CD14-positive monocyte (primary cell): ENCODE results near the gene KCNMA1. TPM values are rescaled to one million over a fixed set of nuclear protein-coding genes. Genes with fewer than 3 reads are reported as not detected.

Experiments used
- DNase-seq, 3 donors: peaks; one replicate each; pipeline ENCODE4 v3.0.0-alpha.2; 2011 to 2022
- H2AFZ ChIP-seq: 2 replicates; pipeline ENCODE4 v1.6.0; 2012; ENCODE audit warnings: mild to moderate bottlenecking, low read depth, low read length, inconsistent platforms; ENCODE audit not compliant: insufficient read depth, poor library complexity, severe bottlenecking
- H3K27ac ChIP-seq, 2 donors: 1 replicate in 1 of 2; 2 replicates in 1 of 2; pipeline ENCODE4 v1.5.1; 2012 to 2013; ENCODE audit warnings: low read length in 2 of 2, control low read depth in 1 of 2, inconsistent platforms in 1 of 2, low read depth in 1 of 2, mild to moderate bottlenecking in 1 of 2
- H3K27me3 ChIP-seq, 2 donors: one replicate each; pipeline versions ENCODE4 v1.6.0 to v1.6.1; 2011 to 2013; ENCODE audit warnings: low read length in 2 of 2; ENCODE audit not compliant: control insufficient read depth in 2 of 2, insufficient read depth in 2 of 2
- H3K36me3 ChIP-seq, 2 donors: replicated peaks in 1 of 2; 1 replicate in 1 of 2; 2 replicates in 1 of 2; pipeline versions ENCODE4 v1.5.1 to v1.6.1; 2012 to 2013; ENCODE audit warnings: low read length in 2 of 2, control low read depth in 1 of 2, inconsistent platforms in 1 of 2, mild to moderate bottlenecking in 1 of 2; ENCODE audit not compliant: insufficient read depth in 2 of 2, control insufficient read depth in 1 of 2
- H3K4me1 ChIP-seq, 2 donors: 1 replicate in 1 of 2; 2 replicates in 1 of 2; pipeline versions ENCODE4 v1.5.1 to v1.6.1; 2012 to 2013; ENCODE audit warnings: low read length in 2 of 2, control low read depth in 1 of 2, inconsistent platforms in 1 of 2, mild to moderate bottlenecking in 1 of 2, moderate library complexity in 1 of 2; ENCODE audit not compliant: insufficient read depth in 2 of 2, control insufficient read depth in 1 of 2
- H3K4me2 ChIP-seq: replicated peaks from 2 replicates; pipeline ENCODE3; 2012; ENCODE audit warnings: low read length, moderate library complexity, mild to moderate bottlenecking; ENCODE audit not compliant: poor library complexity, severe bottlenecking; ENCODE audit errors: extremely low read depth
- H3K4me3 ChIP-seq, 3 experiments: fragments of 200-600 bp in 1 of 3; sonication (generic) in 1 of 3; replicated peaks in 1 of 3; 1 replicate in 2 of 3; 2 replicates in 1 of 3; pipeline ENCODE4 v1.5.1; 2011 to 2013; ENCODE audit warnings: low read length in 3 of 3, mild to moderate bottlenecking in 3 of 3, control low read depth in 2 of 3, low read depth in 2 of 3, inconsistent platforms in 1 of 3, moderate library complexity in 1 of 3
- H3K79me2 ChIP-seq: 2 replicates; pipeline ENCODE4 v1.6.0; 2012; ENCODE audit warnings: mild to moderate bottlenecking, control low read depth, inconsistent platforms, low read length, moderate library complexity; ENCODE audit not compliant: insufficient read depth
- H3K9ac ChIP-seq: 2 replicates; pipeline ENCODE4 v1.6.0; 2017; ENCODE audit warnings: low read length, mild to moderate bottlenecking; ENCODE audit not compliant: insufficient read depth, poor library complexity, severe bottlenecking
- H3K9me3 ChIP-seq, 2 donors: replicated peaks in 1 of 2; 1 replicate in 1 of 2; 2 replicates in 1 of 2; pipeline versions ENCODE4 v1.5.1 to v1.6.1; 2012 to 2013; ENCODE audit warnings: low read length in 2 of 2, control low read depth in 1 of 2; ENCODE audit not compliant: control insufficient read depth in 1 of 2, insufficient read depth in 1 of 2
- H4K20me1 ChIP-seq: 2 replicates; pipeline ENCODE4 v1.6.0; 2012; ENCODE audit warnings: mild to moderate bottlenecking, low read length, control low read depth, moderate library complexity; ENCODE audit not compliant: insufficient read depth
- H3K27ac Mint-ChIP-seq, 7 donors: one replicate each; pipeline ENCODE4 v1.8.0; 2020; ENCODE audit warnings: mild to moderate bottlenecking in 7 of 7, mixed read lengths in 7 of 7, moderate library complexity in 6 of 7, inconsistent platforms in 2 of 7
- H3K27me3 Mint-ChIP-seq, 3 donors: one replicate each; pipeline ENCODE4 v1.8.0; 2021 to 2022; ENCODE audit warnings: low read depth in 3 of 3, mild to moderate bottlenecking in 3 of 3, mixed read lengths in 3 of 3, moderate library complexity in 3 of 3, inconsistent platforms in 1 of 3
- H3K36me3 Mint-ChIP-seq, 2 donors: one replicate each; pipeline ENCODE4 v1.8.0; 2020; ENCODE audit warnings: mixed read lengths in 2 of 2, inconsistent platforms in 1 of 2, mild to moderate bottlenecking in 1 of 2
- H3K4me1 Mint-ChIP-seq: one replicate; pipeline ENCODE4 v1.8.0; 2020; ENCODE audit warnings: mild to moderate bottlenecking, mixed read lengths
- H3K4me3 Mint-ChIP-seq, 2 donors: one replicate each; pipeline ENCODE4 v1.8.0; 2020; ENCODE audit warnings: mild to moderate bottlenecking in 2 of 2, mixed read lengths in 2 of 2, moderate library complexity in 1 of 2
- H3K9me3 Mint-ChIP-seq, 7 donors: one replicate each; pipeline ENCODE4 v1.8.0; 2020 to 2022; ENCODE audit warnings: mixed read lengths in 7 of 7, mild to moderate bottlenecking in 6 of 7, moderate library complexity in 6 of 7, inconsistent platforms in 2 of 7
- WGBS: methylation state at CpG from one replicate; pipeline ENCODE4 v1.1.5; 2013; ENCODE audit warnings: missing lambda C conversion rate; ENCODE audit not compliant: insufficient coverage; 5-methylcytosine and 5-hydroxymethylcytosine counted together
- intact Hi-C, 2 donors: fragments of 100-400 bp; cut with micrococcal nuclease; formaldehyde crosslinking; loops; one replicate each; pipeline versions ENCODE4 v1.15.0 to v1.15.1; 2023
- polyA plus RNA-seq, 3 donors: library from polyadenylated mRNA; depleted of rRNA in 1 of 3; unstranded in 2 of 3; stranded (reverse) in 1 of 3; fragments of 300-500 nt in 2 of 3; fragments of >200 nt in 1 of 3; fragmentation: Illumina TruSeq in 2 of 3; gene quantifications; 1 replicate in 2 of 3; 2 replicates in 1 of 3; pipeline ENCODE4 v1.2.3, GENCODE V29; 2012 to 2021
- TF ChIP-seq, protein P1 (sequence below): fragments of 200-600 bp; IDR thresholded peaks from one replicate; pipeline ENCODE4 v1.8.0; 2022; ENCODE audit warnings: antibody characterized with exemption, mild to moderate bottlenecking

Gene KCNMA1
- polyA plus RNA-seq, 3 donors = 0.11 to 1.0 TPM; not detected in 1

DNA sequence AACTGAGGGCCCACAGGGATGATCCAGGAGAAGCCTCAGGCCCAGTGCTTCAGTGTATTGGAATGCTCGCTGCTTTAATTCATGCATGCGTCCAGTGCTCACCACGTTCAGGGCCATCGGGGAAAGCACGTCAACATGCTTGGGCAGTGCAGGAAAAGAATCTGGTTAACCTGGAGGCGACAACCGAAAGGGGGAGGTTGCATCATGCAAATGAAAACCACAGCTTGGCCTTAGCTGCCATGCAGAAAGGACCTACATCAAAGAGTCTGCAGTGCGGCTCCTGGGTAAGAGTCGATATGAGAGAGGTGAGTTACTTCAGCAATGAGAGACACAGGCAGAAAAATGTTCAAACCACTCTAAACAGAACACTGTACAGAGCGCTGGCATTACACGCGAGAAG is 440.1 kb downstream of the KCNMA1 start:
- no peak overlapping the region for H3K4me2 ChIP-seq
- H3K9ac ChIP-seq = no peak overlapping the region
- DNase-seq = no peak
- H4K20me1 ChIP-seq = no peaks in the 10 kb centered on the region
- Mint-ChIP-seq H3K27me3 (peaks cover 2 to 8% (median 4%) of the 10 kb centered on the region in 3 donors), H3K4me1 (no peaks in the 10 kb centered on the region), H3K27ac (no peak overlapping the region), H3K4me3 (no peak overlapping the region), H3K9me3 (peaks cover 0 to 2% (median 0%) of the 10 kb centered on the region in 7 donors), H3K36me3 (no peaks in the 10 kb centered on the region)
- no peak overlapping the region for H3K4me3 ChIP-seq
- WGBS = 60% methylated on average over 7 of the region's 12 CpGs
- TF ChIP-seq, protein P1, sequence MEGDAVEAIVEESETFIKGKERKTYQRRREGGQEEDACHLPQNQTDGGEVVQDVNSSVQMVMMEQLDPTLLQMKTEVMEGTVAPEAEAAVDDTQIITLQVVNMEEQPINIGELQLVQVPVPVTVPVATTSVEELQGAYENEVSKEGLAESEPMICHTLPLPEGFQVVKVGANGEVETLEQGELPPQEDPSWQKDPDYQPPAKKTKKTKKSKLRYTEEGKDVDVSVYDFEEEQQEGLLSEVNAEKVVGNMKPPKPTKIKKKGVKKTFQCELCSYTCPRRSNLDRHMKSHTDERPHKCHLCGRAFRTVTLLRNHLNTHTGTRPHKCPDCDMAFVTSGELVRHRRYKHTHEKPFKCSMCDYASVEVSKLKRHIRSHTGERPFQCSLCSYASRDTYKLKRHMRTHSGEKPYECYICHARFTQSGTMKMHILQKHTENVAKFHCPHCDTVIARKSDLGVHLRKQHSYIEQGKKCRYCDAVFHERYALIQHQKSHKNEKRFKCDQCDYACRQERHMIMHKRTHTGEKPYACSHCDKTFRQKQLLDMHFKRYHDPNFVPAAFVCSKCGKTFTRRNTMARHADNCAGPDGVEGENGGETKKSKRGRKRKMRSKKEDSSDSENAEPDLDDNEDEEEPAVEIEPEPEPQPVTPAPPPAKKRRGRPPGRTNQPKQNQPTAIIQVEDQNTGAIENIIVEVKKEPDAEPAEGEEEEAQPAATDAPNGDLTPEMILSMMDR = no peak
- H3K27me3 ChIP-seq = no peaks in the 10 kb centered on the region
- no peaks in the 10 kb centered on the region for H3K9me3 ChIP-seq
- intact Hi-C loops = no loop called here
- no peaks in the 10 kb centered on the region for H3K79me2 ChIP-seq
- H2AFZ ChIP-seq = no peak overlapping the region
- H3K36me3 ChIP-seq = no peaks in the 10 kb centered on the region
- no peak overlapping the region for H3K27ac ChIP-seq
- H3K4me1 ChIP-seq = no peaks in the 10 kb centered on the region

DNA sequence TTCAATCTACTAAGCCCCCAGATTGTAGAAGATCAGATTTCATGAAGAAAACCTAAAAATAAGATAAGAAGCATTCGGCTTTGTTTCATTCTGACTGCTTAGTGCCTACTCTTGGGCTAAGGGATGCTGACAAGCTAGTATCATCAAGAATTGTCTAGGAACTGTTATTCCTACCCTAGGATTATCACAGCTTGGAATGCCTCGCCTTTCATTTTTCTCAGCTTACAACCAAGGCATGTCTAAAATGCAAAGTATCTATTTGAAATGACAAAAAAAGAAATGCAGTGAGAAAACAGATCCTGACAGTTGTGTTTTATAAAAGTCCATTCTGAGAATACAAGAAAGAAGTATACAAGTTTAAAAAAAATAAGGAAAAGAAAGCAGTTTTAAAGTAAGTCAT is 441.0 kb downstream of the KCNMA1 start:
- DNase-seq = no peak
- H3K36me3 Mint-ChIP-seq = no peaks in the 10 kb centered on the region
- H3K4me1 Mint-ChIP-seq = no peaks in the 10 kb centered on the region
- Histone ChIP-seq H3K79me2 (no peaks in the 10 kb centered on the region), H3K4me3 (no peak overlapping the region), H3K4me1 (no peaks in the 10 kb centered on the region), H3K27me3 (no peaks in the 10 kb centered on the region), H4K20me1 (no peaks in the 10 kb centered on the region), H3K9me3 (no peaks in the 10 kb centered on the region), H2AFZ (no peak overlapping the region), H3K36me3 (no peaks in the 10 kb centered on the region), H3K9ac (no peak overlapping the region), H3K4me2 (no peak overlapping the region), H3K27ac (no peak overlapping the region)
- H3K27me3 Mint-ChIP-seq = peaks cover 1 to 5% (median 2%) of the 10 kb centered on the region in 3 donors
- H3K27ac Mint-ChIP-seq = no peak overlapping the region
- peaks cover 0 to 2% (median 0%) of the 10 kb centered on the region in 7 donors for H3K9me3 Mint-ChIP-seq
- whole genome bisulfite sequencing = no CpG with 5 or more reads among the region's 2 CpGs
- intact Hi-C loops = no loop called here
- no peak overlapping the region for H3K4me3 Mint-ChIP-seq
- TF ChIP-seq, protein P1 = no peak
